IMR-90 (cell line): ENCODE results near the gene PACSIN2. TPM values are rescaled to one million over a fixed set of nuclear protein-coding genes. Genes with fewer than 3 reads are reported as not detected.

Source experiments
- ATAC-seq: fragments of 200-7000 bp; cut with Tn5 transposase; 2 replicates; pipeline ENCODE4 v1.9.1; 2020; ENCODE audit warnings: low read depth, mild to moderate bottlenecking, moderate library complexity
- BruUV-seq: library from RNA; stranded (reverse); fragments of 400-500 nt; replicated peaks from 2 replicates; lab custom pipeline; 2021; lab: Mats Ljungman, UMichigan
- CTCF ChIA-PET: fragments of 300-600 bp; formaldehyde crosslinking; extraction: SDS; loops from one replicate; lab custom pipeline; 2021; ENCODE audit warnings: antibody characterized with exemption; lab: Yijun Ruan, JAX
- POLR2A ChIA-PET: fragments of 300-600 bp; sonication (Branson Sonifier 250); formaldehyde crosslinking; loops from one replicate; lab custom pipeline; 2022; ENCODE audit warnings: antibody characterized with exemption; ENCODE audit not compliant: unreplicated experiment; lab: Charles Lee
- DNase-seq: peaks from one replicate; pipeline ENCODE4 v3.0.0; 2013
- H2AFZ ChIP-seq: replicated peaks from 2 replicates; pipeline ENCODE3; 2013; ENCODE audit warnings: low read length, mild to moderate bottlenecking; ENCODE audit not compliant: poor library complexity
- H2AK5ac ChIP-seq: 2 replicates; pipeline ENCODE4 v1.6.1; 2013; ENCODE audit warnings: low read depth, low read length, inconsistent platforms
- H2AK9ac ChIP-seq: replicated peaks from 2 replicates; pipeline ENCODE3; 2013; ENCODE audit warnings: mild to moderate bottlenecking, low read depth, low read length, moderate library complexity; ENCODE audit not compliant: poor library complexity
- H2BK120ac ChIP-seq: 2 replicates; pipeline ENCODE4 v1.6.1; 2013; ENCODE audit warnings: low read depth, low read length, inconsistent platforms
- H2BK15ac ChIP-seq: 3 replicates; pipeline ENCODE4 v1.6.1; 2013; ENCODE audit warnings: low read depth, low read length, inconsistent platforms
- H2BK20ac ChIP-seq: 2 replicates; pipeline ENCODE4 v1.6.1; 2013; ENCODE audit warnings: low read depth, mild to moderate bottlenecking, inconsistent platforms, low read length, moderate library complexity
- H2BK5ac ChIP-seq: 2 replicates; pipeline ENCODE4 v1.6.1; 2013; ENCODE audit warnings: mild to moderate bottlenecking, low read depth, low read length, inconsistent platforms; ENCODE audit not compliant: poor library complexity, severe bottlenecking
- H3K14ac ChIP-seq: replicated peaks from 2 replicates; pipeline ENCODE4 v1.6.1; 2013; ENCODE audit warnings: low read depth, low read length, inconsistent platforms
- H3K18ac ChIP-seq: 2 replicates; pipeline ENCODE4 v1.6.1; 2013; ENCODE audit warnings: low read depth, low read length, control low read depth
- H3K23ac ChIP-seq: 2 replicates; pipeline ENCODE4 v1.6.1; 2013; ENCODE audit warnings: low read depth, low read length, inconsistent platforms
- H3K27ac ChIP-seq: 2 replicates; pipeline ENCODE4 v1.5.1; 2013; ENCODE audit warnings: mild to moderate bottlenecking, control low read depth, low read length; ENCODE audit not compliant: insufficient read depth
- H3K27me3 ChIP-seq: 2 replicates; pipeline ENCODE4 v1.6.1; 2013; ENCODE audit warnings: low read length; ENCODE audit not compliant: control insufficient read depth, insufficient read depth
- H3K36me3 ChIP-seq: 2 replicates; pipeline ENCODE4 v1.6.1; 2013; ENCODE audit warnings: low read length, mixed read lengths; ENCODE audit not compliant: control insufficient read depth, insufficient read depth
- H3K4ac ChIP-seq: 2 replicates; pipeline ENCODE4 v1.6.1; 2013; ENCODE audit warnings: low read depth, low read length, inconsistent platforms
- H3K4me1 ChIP-seq: 2 replicates; pipeline ENCODE4 v1.6.1; 2013; ENCODE audit warnings: low read length, mixed read lengths; ENCODE audit not compliant: control insufficient read depth, insufficient read depth
- H3K4me2 ChIP-seq: 2 replicates; pipeline ENCODE4 v1.6.1; 2013; ENCODE audit warnings: low read depth, mild to moderate bottlenecking, control low read depth, low read length, moderate library complexity
- H3K4me3 ChIP-seq: 2 replicates; pipeline ENCODE4 v1.5.1; 2013; ENCODE audit warnings: low read depth, mild to moderate bottlenecking, control low read depth, low read length, moderate library complexity; ENCODE audit not compliant: insufficient read depth
- H3K56ac ChIP-seq: 2 replicates; pipeline ENCODE4 v1.6.1; 2013; ENCODE audit warnings: low read length, inconsistent platforms; ENCODE audit not compliant: insufficient read depth; ENCODE audit errors: extremely low read depth
- H3K79me1 ChIP-seq, 2 experiments: 2 replicates each; pipeline ENCODE4 v1.6.1; 2013; ENCODE audit warnings: low read length in 2 of 2, inconsistent platforms in 1 of 2, low read depth in 1 of 2
- H3K9ac ChIP-seq: 2 replicates; pipeline ENCODE4 v1.6.1; 2013; ENCODE audit warnings: low read depth, low read length, control low read depth
- H3K9me1 ChIP-seq: 2 replicates; pipeline ENCODE4 v1.6.1; 2013; ENCODE audit warnings: low read length, inconsistent platforms; ENCODE audit not compliant: insufficient read depth
- H3K9me3 ChIP-seq: 2 replicates; pipeline ENCODE4 v1.6.1; 2013; ENCODE audit warnings: low read length; ENCODE audit not compliant: control insufficient read depth, insufficient read depth
- H4K20me1 ChIP-seq: 2 replicates; pipeline ENCODE4 v1.6.1; 2013; ENCODE audit warnings: low read length, inconsistent platforms; ENCODE audit not compliant: insufficient read depth
- H4K5ac ChIP-seq: 2 replicates; pipeline ENCODE4 v1.6.1; 2013; ENCODE audit warnings: mild to moderate bottlenecking, low read depth, low read length, control low read depth
- H4K8ac ChIP-seq, 2 experiments: 2 replicates each; pipeline ENCODE4 v1.6.1; 2013; ENCODE audit warnings: low read depth in 2 of 2, low read length in 2 of 2, control low read depth in 1 of 2, inconsistent platforms in 1 of 2
- H4K91ac ChIP-seq: 2 replicates; pipeline ENCODE4 v1.6.1; 2013; ENCODE audit warnings: low read depth, low read length, inconsistent platforms; ENCODE audit not compliant: insufficient read depth
- CEBPB ChIP-seq: IDR thresholded peaks from 2 replicates; pipeline ENCODE4 v1.6.1; 2012; ENCODE audit warnings: low read depth, low read length, improper control_type of control experiment
- FOS ChIP-seq: fragments of 150-350 bp; IDR thresholded peaks from 2 replicates; pipeline ENCODE4 v1.6.1; 2016; ENCODE audit warnings: low read depth, low read length
- MAFK ChIP-seq: IDR thresholded peaks from 2 replicates; pipeline ENCODE4 v1.6.1; 2012; ENCODE audit warnings: low read depth, low read length, improper control_type of control experiment
- MXI1 ChIP-seq: IDR thresholded peaks from 2 replicates; pipeline ENCODE4 v1.6.1; 2012; ENCODE audit warnings: low read depth, mild to moderate bottlenecking, low read length, moderate library complexity, borderline replicate concordance
- NFE2L2 ChIP-seq: fragments of 150-350 bp; IDR thresholded peaks from 2 replicates; pipeline ENCODE4 v1.6.1; 2016; ENCODE audit warnings: low read depth, mild to moderate bottlenecking, low read length
- POLR2A ChIP-seq: IDR thresholded peaks from 2 replicates; pipeline ENCODE4 v1.6.1; 2012; ENCODE audit warnings: mild to moderate bottlenecking, low read depth, low read length
- RCOR1 ChIP-seq: IDR thresholded peaks from 2 replicates; pipeline ENCODE4 v1.6.1; 2012; ENCODE audit warnings: mild to moderate bottlenecking, low read length, improper control_type of control experiment; ENCODE audit not compliant: insufficient replicate concordance
- RFX5 ChIP-seq: IDR thresholded peaks from 2 replicates; pipeline ENCODE4 v1.8.0; 2012; ENCODE audit warnings: low read depth, mild to moderate bottlenecking, low read length, moderate library complexity
- SMC3 ChIP-seq: fragments of 150-350 bp; IDR thresholded peaks from 2 replicates; pipeline ENCODE4 v1.6.1; 2016; ENCODE audit warnings: low read depth, mild to moderate bottlenecking, antibody characterized with exemption, low read length, moderate library complexity
- WGBS, 2 experiments: methylation state at CpG; one replicate each; pipeline versions ENCODE4 v1.1.5 to v1.1.7; 2013; ENCODE audit warnings: missing lambda C conversion rate in 2 of 2; ENCODE audit not compliant: insufficient read length in 1 of 2; ENCODE audit errors: extremely low coverage in 2 of 2; 5-methylcytosine and 5-hydroxymethylcytosine counted together
- dilution Hi-C: fragments of 300-500 bp; cut with HindIII; formaldehyde crosslinking; loops from one replicate; pipeline ENCODE4 v1.14.3; 2018; ENCODE audit warnings: low sequenced_read_pairs; ENCODE audit not compliant: unreplicated experiment
- in situ Hi-C: fragments of 300-500 bp; cut with MboI; formaldehyde crosslinking; loops from 3 replicates; pipeline ENCODE4 v1.14.3; 2019; ENCODE audit warnings: low sequenced_read_pairs, inconsistent platforms, mixed read lengths
- intact Hi-C: fragments of 100-400 bp; cut with micrococcal nuclease; formaldehyde crosslinking; loops from 2 replicates; pipeline ENCODE4 v1.10.0; 2022
- polyA plus RNA-seq, 3 experiments: library from polyadenylated mRNA; depleted of rRNA; stranded (reverse); fragments of >200 nt; gene quantifications; 2 replicates each; pipeline ENCODE4 v1.2.3, GENCODE V29; 2012; ENCODE audit warnings: low replicate concordance in 1 of 3
- total RNA-seq: library from RNA; depleted of rRNA; stranded (reverse); fragments of >200 nt; gene quantifications from 2 replicates; pipeline ENCODE4 v1.2.3, GENCODE V29; 2012
- TF ChIP-seq, protein P1 (sequence below): conservative IDR thresholded peaks from 2 replicates; pipeline ENCODE4 v1.5.1; 2012; ENCODE audit warnings: mild to moderate bottlenecking, low read depth, low read length, improper control_type of control experiment
- TF ChIP-seq, protein P2 (sequence below): fragments of 150-350 bp; IDR thresholded peaks from 2 replicates; pipeline ENCODE4 v1.6.1; 2017; ENCODE audit warnings: mild to moderate bottlenecking, antibody characterized with exemption, low read length, low read depth

PACSIN2 gene
- total and polyA plus RNA-seq, 2 of the 4 experiments (the other 2 are of a cell fraction), result 85.0 to 118 TPM

- H3K4me3 ChIP-seq, result no peak overlapping the region
- no peak overlapping the region for H2BK5ac ChIP-seq
- H2AK5ac ChIP-seq, result no peak overlapping the region
- no peak overlapping the region for H3K18ac ChIP-seq
- ATAC-seq (peak; percentile 48), DNase-seq (no peak)
- H4K91ac ChIP-seq, result no peak overlapping the region
- no peak overlapping the region for H3K14ac ChIP-seq
- CTCF ChIA-PET, result no interaction called here
- peaks cover 69% of the 10 kb centered on the region for H4K20me1 ChIP-seq
- H4K8ac ChIP-seq, result no peak overlapping the region
- no peak overlapping the region for H3K27ac ChIP-seq
- TF ChIP-seq, protein P1, sequence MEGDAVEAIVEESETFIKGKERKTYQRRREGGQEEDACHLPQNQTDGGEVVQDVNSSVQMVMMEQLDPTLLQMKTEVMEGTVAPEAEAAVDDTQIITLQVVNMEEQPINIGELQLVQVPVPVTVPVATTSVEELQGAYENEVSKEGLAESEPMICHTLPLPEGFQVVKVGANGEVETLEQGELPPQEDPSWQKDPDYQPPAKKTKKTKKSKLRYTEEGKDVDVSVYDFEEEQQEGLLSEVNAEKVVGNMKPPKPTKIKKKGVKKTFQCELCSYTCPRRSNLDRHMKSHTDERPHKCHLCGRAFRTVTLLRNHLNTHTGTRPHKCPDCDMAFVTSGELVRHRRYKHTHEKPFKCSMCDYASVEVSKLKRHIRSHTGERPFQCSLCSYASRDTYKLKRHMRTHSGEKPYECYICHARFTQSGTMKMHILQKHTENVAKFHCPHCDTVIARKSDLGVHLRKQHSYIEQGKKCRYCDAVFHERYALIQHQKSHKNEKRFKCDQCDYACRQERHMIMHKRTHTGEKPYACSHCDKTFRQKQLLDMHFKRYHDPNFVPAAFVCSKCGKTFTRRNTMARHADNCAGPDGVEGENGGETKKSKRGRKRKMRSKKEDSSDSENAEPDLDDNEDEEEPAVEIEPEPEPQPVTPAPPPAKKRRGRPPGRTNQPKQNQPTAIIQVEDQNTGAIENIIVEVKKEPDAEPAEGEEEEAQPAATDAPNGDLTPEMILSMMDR, result no peak
- TF ChIP-seq SMC3 (no peak), NFE2L2 (no peak), RFX5 (no peak), POLR2A (no peak), MXI1 (no peak), MAFK (no peak), FOS (no peak), RCOR1 (no peak), CEBPB (no peak)
- TF ChIP-seq, protein P2, sequence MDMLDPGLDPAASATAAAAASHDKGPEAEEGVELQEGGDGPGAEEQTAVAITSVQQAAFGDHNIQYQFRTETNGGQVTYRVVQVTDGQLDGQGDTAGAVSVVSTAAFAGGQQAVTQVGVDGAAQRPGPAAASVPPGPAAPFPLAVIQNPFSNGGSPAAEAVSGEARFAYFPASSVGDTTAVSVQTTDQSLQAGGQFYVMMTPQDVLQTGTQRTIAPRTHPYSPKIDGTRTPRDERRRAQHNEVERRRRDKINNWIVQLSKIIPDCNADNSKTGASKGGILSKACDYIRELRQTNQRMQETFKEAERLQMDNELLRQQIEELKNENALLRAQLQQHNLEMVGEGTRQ, result no peak
- no peak overlapping the region for H3K4ac ChIP-seq
- intact Hi-C loops, result no loop called here
- H3K9me3 ChIP-seq, result no peaks in the 10 kb centered on the region
- no peak overlapping the region for H3K23ac ChIP-seq
- no peak overlapping the region for H2BK120ac ChIP-seq
- H3K4me1 ChIP-seq, result peaks cover 13% of the 10 kb centered on the region
- H2AFZ ChIP-seq, result no peak overlapping the region
- no peak overlapping the region for H2BK20ac ChIP-seq
- POLR2A ChIA-PET, result no interaction called here
- dilution Hi-C loops, result no loop called here
- no TSS peak for BruUV-seq
- no peak overlapping the region for H3K9ac ChIP-seq
- 88% methylated on average over 2 of the region's 10 CpGs; no CpG with 5 or more reads in 1 of the 2 experiments for WGBS, 2 experiments
- H3K36me3 ChIP-seq, result peaks cover 2% of the 10 kb centered on the region; the same call in 1 of the 2 replicates
- in situ Hi-C loops, result no loop called here
- H3K79me1 ChIP-seq, result peaks cover 38 to 79% of the 10 kb centered on the region in 2 experiments
- H3K4me2 ChIP-seq, result no peak overlapping the region
- H3K56ac ChIP-seq, result no peak overlapping the region
- H3K27me3 ChIP-seq, result no peaks in the 10 kb centered on the region
- H2BK15ac ChIP-seq, result no peak overlapping the region
- H3K9me1 ChIP-seq, result peaks cover 28% of the 10 kb centered on the region
- no peak overlapping the region for H2AK9ac ChIP-seq
- no peak overlapping the region for H4K5ac ChIP-seq
These were observed 42.1 kb downstream of the PACSIN2 start for GRCh38 chr22:42972649-42973535.
